ENCODE data around the gene FGFR3.

GRCh38 chr4:1788254-1788973 lies 4.7 kb upstream of the FGFR3 start:
- TF ChIP-seq, protein P1, sequence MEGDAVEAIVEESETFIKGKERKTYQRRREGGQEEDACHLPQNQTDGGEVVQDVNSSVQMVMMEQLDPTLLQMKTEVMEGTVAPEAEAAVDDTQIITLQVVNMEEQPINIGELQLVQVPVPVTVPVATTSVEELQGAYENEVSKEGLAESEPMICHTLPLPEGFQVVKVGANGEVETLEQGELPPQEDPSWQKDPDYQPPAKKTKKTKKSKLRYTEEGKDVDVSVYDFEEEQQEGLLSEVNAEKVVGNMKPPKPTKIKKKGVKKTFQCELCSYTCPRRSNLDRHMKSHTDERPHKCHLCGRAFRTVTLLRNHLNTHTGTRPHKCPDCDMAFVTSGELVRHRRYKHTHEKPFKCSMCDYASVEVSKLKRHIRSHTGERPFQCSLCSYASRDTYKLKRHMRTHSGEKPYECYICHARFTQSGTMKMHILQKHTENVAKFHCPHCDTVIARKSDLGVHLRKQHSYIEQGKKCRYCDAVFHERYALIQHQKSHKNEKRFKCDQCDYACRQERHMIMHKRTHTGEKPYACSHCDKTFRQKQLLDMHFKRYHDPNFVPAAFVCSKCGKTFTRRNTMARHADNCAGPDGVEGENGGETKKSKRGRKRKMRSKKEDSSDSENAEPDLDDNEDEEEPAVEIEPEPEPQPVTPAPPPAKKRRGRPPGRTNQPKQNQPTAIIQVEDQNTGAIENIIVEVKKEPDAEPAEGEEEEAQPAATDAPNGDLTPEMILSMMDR (conservative IDR thresholded peaks at IDR 0.05 in 1 of 2, IDR thresholded peaks at IDR 0.05 in 1 of 2; ENCODE audit: extremely low read depth in 1 of 2, insufficient read depth in 1 of 2, low read depth in 1 of 2, low read length in 2 of 2) = no peak
- no peak for TF ChIP-seq EZH2 (IDR thresholded peaks at IDR 0.05; ENCODE audit: borderline replicate concordance, low read length)

Measured in mammary epithelial cell (primary cell).